Liver (tissue), 9 donors: ENCODE results near the gene HSPB9. TPM values are rescaled to one million over a fixed set of nuclear protein-coding genes. Genes with fewer than 3 reads are reported as not detected.

ENCODE experiments used
- DNase-seq: peaks from one replicate; pipeline ENCODE4 v3.0.0-alpha.2; 2017; ENCODE audit warnings: low spot score
- H3K27ac ChIP-seq, 2 donors: one replicate each; pipeline ENCODE4 v1.7.0; 2013; ENCODE audit warnings: inconsistent platforms in 2 of 2, low read length in 2 of 2, control low read depth in 1 of 2, low read depth in 1 of 2, mild to moderate bottlenecking in 1 of 2
- H3K27me3 ChIP-seq, 4 donors: one replicate each; pipeline versions ENCODE4 v1.6.1 to v1.7.0; 2013; ENCODE audit warnings: low read length in 3 of 4, inconsistent platforms in 1 of 4, mild to moderate bottlenecking in 1 of 4, moderate library complexity in 1 of 4; ENCODE audit not compliant: control insufficient read depth in 4 of 4, insufficient read depth in 4 of 4
- H3K36me3 ChIP-seq, 4 donors: one replicate each; pipeline versions ENCODE4 v1.6.1 to v1.7.0; 2013; ENCODE audit warnings: low read length in 3 of 4, mild to moderate bottlenecking in 3 of 4, low read depth in 1 of 4, moderate library complexity in 1 of 4; ENCODE audit not compliant: control insufficient read depth in 4 of 4, insufficient read depth in 3 of 4
- H3K4me1 ChIP-seq, 4 donors: one replicate each; pipeline versions ENCODE4 v1.6.1 to v1.7.0; 2013; ENCODE audit warnings: low read length in 3 of 4, mild to moderate bottlenecking in 3 of 4, moderate library complexity in 1 of 4; ENCODE audit not compliant: control insufficient read depth in 4 of 4, insufficient read depth in 4 of 4
- H3K4me3 ChIP-seq, 3 donors: one replicate each; pipeline versions ENCODE4 v1.6.1 to v1.7.0; 2013; ENCODE audit warnings: low read length in 3 of 3, control low read depth in 1 of 3, low read depth in 1 of 3, mild to moderate bottlenecking in 1 of 3
- H3K9ac ChIP-seq, 2 donors: one replicate each; pipeline ENCODE4 v1.7.0; 2013; ENCODE audit warnings: low read length in 2 of 2, mild to moderate bottlenecking in 2 of 2, moderate library complexity in 2 of 2, control low read depth in 1 of 2, low read depth in 1 of 2
- H3K9me3 ChIP-seq, 4 donors: one replicate each; pipeline versions ENCODE4 v1.6.1 to v1.7.0; 2013; ENCODE audit warnings: low read length in 3 of 4; ENCODE audit not compliant: control insufficient read depth in 4 of 4
- ATF3 ChIP-seq: IDR thresholded peaks from 2 replicates; pipeline ENCODE4 v1.6.1; 2016; ENCODE audit warnings: antibody characterized with exemption
- CTCF ChIP-seq: fragments of 150-350 bp; IDR thresholded peaks from 2 replicates; pipeline ENCODE4 v1.5.1; 2017; ENCODE audit warnings: improper control_type of control experiment, low read depth, low read length; ENCODE audit not compliant: missing input control
- EGR1 ChIP-seq, 2 donors: IDR thresholded peaks; 2 replicates each; pipeline ENCODE4 v1.6.1; 2016 to 2018; ENCODE audit warnings: antibody characterized with exemption in 2 of 2, low read depth in 2 of 2
- FOXA1 ChIP-seq: IDR thresholded peaks from 2 replicates; pipeline ENCODE4 v1.6.1; 2016; ENCODE audit warnings: antibody characterized with exemption
- FOXA2 ChIP-seq: IDR thresholded peaks from 2 replicates; pipeline ENCODE4 v1.6.1; 2016; ENCODE audit warnings: antibody characterized with exemption
- GABPA ChIP-seq, 2 donors: IDR thresholded peaks in 1 of 2; conservative IDR thresholded peaks in 1 of 2; 2 replicates each; pipeline ENCODE4 v1.6.1; 2016; ENCODE audit warnings: antibody characterized with exemption in 2 of 2, mild to moderate bottlenecking in 1 of 2, moderate library complexity in 1 of 2
- HNF4A ChIP-seq, 2 donors: conservative IDR thresholded peaks; 2 replicates each; pipeline ENCODE4 v1.6.1; 2016; ENCODE audit warnings: antibody characterized with exemption in 2 of 2, mild to moderate bottlenecking in 2 of 2
- HNF4G ChIP-seq: IDR thresholded peaks from 2 replicates; pipeline ENCODE4 v1.6.1; 2016; ENCODE audit warnings: antibody characterized with exemption
- JUND ChIP-seq, 2 donors: IDR thresholded peaks; 2 replicates each; pipeline ENCODE4 v1.6.1; 2016; ENCODE audit warnings: antibody characterized with exemption in 2 of 2
- MAX ChIP-seq: IDR thresholded peaks from 2 replicates; pipeline ENCODE4 v1.6.1; 2016; ENCODE audit warnings: antibody characterized with exemption
- NR2F2 ChIP-seq: IDR thresholded peaks from 2 replicates; pipeline ENCODE4 v1.6.1; 2016; ENCODE audit warnings: antibody characterized with exemption
- RAD21 ChIP-seq, 2 donors: IDR thresholded peaks; 2 replicates each; pipeline ENCODE4 v1.6.1; 2016; ENCODE audit warnings: antibody characterized with exemption in 2 of 2, mild to moderate bottlenecking in 2 of 2
- REST ChIP-seq: IDR thresholded peaks from 2 replicates; pipeline ENCODE4 v1.6.1; 2016; ENCODE audit warnings: antibody characterized with exemption, mild to moderate bottlenecking
- RXRA ChIP-seq, 2 donors: IDR thresholded peaks; 2 replicates each; pipeline ENCODE4 v1.6.1; 2017 to 2018; ENCODE audit warnings: antibody characterized with exemption in 2 of 2, mild to moderate bottlenecking in 1 of 2
- TAF1 ChIP-seq: conservative IDR thresholded peaks from 2 replicates; pipeline ENCODE4 v1.6.1; 2016; ENCODE audit warnings: antibody characterized with exemption, mild to moderate bottlenecking
- YY1 ChIP-seq: IDR thresholded peaks from 2 replicates; pipeline ENCODE4 v1.6.1; 2016; ENCODE audit warnings: antibody characterized with exemption, mild to moderate bottlenecking
- ZBTB33 ChIP-seq: IDR thresholded peaks from 2 replicates; pipeline ENCODE4 v1.6.1; 2016; ENCODE audit warnings: antibody characterized with exemption
- WGBS: extraction: QIAGEN DNeasy Blood & Tissue Kit; methylation state at CpG from one replicate; pipeline ENCODE4 v1.1.7; 2013; 5-methylcytosine and 5-hydroxymethylcytosine counted together
- polyA plus RNA-seq, 2 donors: library from polyadenylated mRNA; stranded (reverse) in 1 of 2; unstranded in 1 of 2; fragments of 200-250 nt in 1 of 2; fragments of >200 nt in 1 of 2; fragmentation: Nextera tagmentation in 1 of 2; extraction: Ambion mirVana in 1 of 2; gene quantifications; one replicate each; pipeline versions ENCODE4 v1.2.1 to v1.2.3, GENCODE V29; 2013 to 2015
- total RNA-seq, 2 donors: library from RNA; depleted of rRNA; stranded (reverse); fragments of >200 nt; gene quantifications; one replicate each; pipeline ENCODE4 v1.2.3, GENCODE V29; 2014
- donor health status: healthy.
- donor health status: healthy.
- donor health status: healthy.
- donor health status: healthy.
- donor health status: healthy.

The HSPB9 gene
- total and polyA plus RNA-seq, 4 donors: 0.17 to 4.0 (median 0.56) TPM

GRCh38 chr17:42132941-42133340, 10.3 kb downstream of the HSPB9 start:
- no peak overlapping the region for H3K9ac ChIP-seq
- WGBS: 72% methylated on average over 3 of the region's 3 CpGs
- DNase-seq: no peak
- peaks cover 11 to 33% (median 22%) of the 10 kb centered on the region in 4 donors for H3K4me1 ChIP-seq
- no peaks in the 10 kb centered on the region for H3K27me3 ChIP-seq
- H3K9me3 ChIP-seq: no peaks in the 10 kb centered on the region
- peak overlapping the region; percentile 38 to 52 for H3K27ac ChIP-seq
- H3K4me3 ChIP-seq: no peak overlapping the region
- H3K36me3 ChIP-seq: peaks cover 10 to 23% (median 20%) of the 10 kb centered on the region in 4 donors
- no peak for TF ChIP-seq ZBTB33
- no peak for TF ChIP-seq EGR1 (IDR thresholded peaks at IDR 0.05; ENCODE audit: low read depth in 2 of 2)
- no peak for TF ChIP-seq TAF1
- TF ChIP-seq YY1: no peak
- no peak for TF ChIP-seq ATF3
- TF ChIP-seq CTCF: no peak
- no peak for TF ChIP-seq MAX
- TF ChIP-seq FOXA1: no peak
- TF ChIP-seq JUND (IDR thresholded peaks at IDR 0.05): no peak
- no peak for TF ChIP-seq REST
- TF ChIP-seq HNF4G: no peak
- TF ChIP-seq FOXA2: no peak
- TF ChIP-seq RXRA (IDR thresholded peaks at IDR 0.05): no peak

GRCh38 chr17:42133461-42134041, 10.9 kb downstream of the HSPB9 start:
- H3K4me3 ChIP-seq: no peak overlapping the region
- peaks cover 14 to 34% (median 22%) of the 10 kb centered on the region in 4 donors for H3K4me1 ChIP-seq
- H3K9me3 ChIP-seq: no peaks in the 10 kb centered on the region
- TF ChIP-seq RAD21 (IDR thresholded peaks at IDR 0.05) (no peak), ATF3 (no peak), TAF1 (no peak), GABPA (IDR thresholded peaks at IDR 0.05 in 1 of 2, conservative IDR thresholded peaks at IDR 0.05 in 1 of 2) (no peak), EGR1 (IDR thresholded peaks at IDR 0.05; ENCODE audit: low read depth in 2 of 2) (no peak), CTCF (no peak), NR2F2 (no peak), RXRA (IDR thresholded peaks at IDR 0.05) (no peak), YY1 (no peak), ZBTB33 (no peak), HNF4A (conservative IDR thresholded peaks at IDR 0.05) (no peak), HNF4G (no peak)
- WGBS: 61% methylated on average over 4 of the region's 4 CpGs
- H3K36me3 ChIP-seq: peaks cover 5 to 17% (median 14%) of the 10 kb centered on the region in 4 donors
- no peak overlapping the region for H3K9ac ChIP-seq
- H3K27ac ChIP-seq: peak overlapping the region; percentile 38 to 95
- no peak for DNase-seq
- H3K27me3 ChIP-seq: no peaks in the 10 kb centered on the region
